ENCODE measurements around the gene CSPG4.

DNA sequence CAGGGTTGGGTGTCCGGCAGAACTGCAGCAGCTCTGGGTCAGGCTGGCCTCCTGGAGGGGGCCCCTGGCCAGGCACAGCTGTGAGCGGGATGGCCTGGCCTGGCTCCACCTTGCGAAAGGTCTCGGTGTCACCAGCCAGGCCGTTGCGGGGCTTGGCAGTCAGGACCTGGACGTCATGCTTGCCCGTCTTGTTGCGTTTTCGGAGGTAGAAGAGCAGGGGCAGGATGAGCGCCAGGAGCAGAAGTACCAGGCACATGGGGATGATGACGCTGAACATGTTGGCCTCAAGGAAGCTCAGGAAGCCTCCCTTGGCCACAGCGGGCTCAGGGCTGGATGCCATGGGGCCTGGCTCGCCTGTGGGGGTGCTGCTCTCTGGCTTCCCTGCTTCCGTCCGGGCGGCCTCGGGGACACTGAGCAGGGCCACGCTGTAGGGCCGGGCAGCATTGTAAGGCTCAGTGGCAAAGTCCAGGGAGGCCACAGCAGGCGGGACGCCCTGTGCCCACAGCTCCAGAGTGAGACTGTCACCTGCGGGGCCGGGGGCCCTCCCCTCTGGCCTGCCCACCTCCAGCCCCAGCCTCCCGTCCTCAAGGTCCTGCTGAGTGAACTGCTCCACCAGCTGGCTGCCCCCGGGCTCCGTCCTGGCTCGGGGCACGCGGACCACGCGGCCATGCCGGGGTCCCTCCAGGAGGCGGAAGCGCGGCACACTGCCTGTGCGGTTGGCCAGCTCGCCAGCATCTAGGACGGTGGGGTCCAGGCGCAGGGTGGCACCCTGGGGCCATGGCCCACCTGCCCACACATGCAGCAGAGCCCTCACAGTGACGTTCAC, 36.9 kb downstream of the CSPG4 start:
- TF ChIP-seq POLR2A (IDR thresholded peaks at IDR 0.05; ENCODE audit: low read depth, low read length) (no peak), BACH1 (IDR thresholded peaks at IDR 0.05; ENCODE audit: borderline replicate concordance) (no peak), CTCF (IDR thresholded peaks at IDR 0.05 in 2 of 3, conservative IDR thresholded peaks at IDR 0.05 in 1 of 3; ENCODE audit: control insufficient read depth in 2 of 3, extremely low read depth in 1 of 3, insufficient read depth in 1 of 3, low read depth in 3 of 3, low read length in 3 of 3) (no peak), MYC (IDR thresholded peaks at IDR 0.05; ENCODE audit: insufficient read depth, insufficient read length, insufficient replicate concordance, low read length, severe bottlenecking) (no peak), BCL11A (IDR thresholded peaks at IDR 0.05; ENCODE audit: low read depth, low read length) (no peak), GABPA (IDR thresholded peaks at IDR 0.05; ENCODE audit: low read depth) (no peak)
